Measurements from ENCODE around the gene EPO. TPM values are rescaled to one million over a fixed set of nuclear protein-coding genes. Genes with fewer than 3 reads are reported as not detected.

The EPO gene
- total and polyA plus RNA-seq, 4 donors = 1.3 to 22.9 (median 3.4) TPM

DNA sequence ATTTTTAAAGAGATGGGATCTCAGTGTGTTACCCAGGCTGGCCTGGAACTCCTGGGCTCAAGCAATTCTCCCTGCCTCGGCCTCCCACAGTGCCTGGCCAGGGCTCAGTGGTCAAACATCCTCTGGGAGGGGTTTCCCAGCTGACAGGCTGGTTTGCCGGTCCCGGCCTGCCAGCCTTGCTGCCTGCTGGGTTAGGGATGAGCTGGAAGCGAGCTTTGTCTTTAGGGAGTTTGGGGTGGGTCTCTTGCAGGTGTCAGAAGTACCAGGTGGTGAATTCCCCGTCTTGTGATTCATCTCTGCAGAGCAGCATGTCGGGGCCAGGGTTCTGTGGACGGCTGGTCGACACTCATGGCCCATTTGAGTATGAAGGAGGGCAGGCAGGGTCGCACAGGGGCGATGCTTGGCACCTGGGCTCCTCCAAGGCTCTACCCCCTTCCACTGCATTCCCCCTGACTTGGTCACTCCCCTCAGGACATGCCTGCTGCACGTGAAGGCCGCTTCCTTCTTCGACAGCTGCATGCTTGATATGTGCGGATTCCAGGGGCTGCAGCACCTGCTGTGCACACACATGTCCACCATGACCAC, 43.4 kb downstream of the EPO start:
- Histone ChIP-seq H3K27me3 (ENCODE audit: control insufficient read depth in 4 of 4, insufficient read depth in 4 of 4, low read length in 3 of 4) (no peaks in the 10 kb centered on the region), H3K36me3 (ENCODE audit: control insufficient read depth in 4 of 4, insufficient read depth in 3 of 4, low read depth in 1 of 4, low read length in 3 of 4) (no peaks in the 10 kb centered on the region), H3K4me1 (ENCODE audit: control insufficient read depth in 4 of 4, insufficient read depth in 4 of 4, low read length in 3 of 4) (no peaks in the 10 kb centered on the region), H3K9ac (ENCODE audit: low read depth in 1 of 2, low read length in 2 of 2) (no peak overlapping the region), H3K4me3 (ENCODE audit: low read depth in 1 of 3, low read length in 3 of 3) (no peak overlapping the region), H3K9me3 (ENCODE audit: control insufficient read depth in 4 of 4, low read length in 3 of 4) (no peaks in the 10 kb centered on the region), H3K27ac (ENCODE audit: low read depth in 1 of 2, low read length in 2 of 2) (no peak overlapping the region)
- TF ChIP-seq HNF4G (IDR thresholded peaks at IDR 0.05) (no peak), SP1 (IDR thresholded peaks at IDR 0.05) (no peak), GABPA (IDR thresholded peaks at IDR 0.05 in 1 of 2, conservative IDR thresholded peaks at IDR 0.05 in 1 of 2) (no peak), EGR1 (IDR thresholded peaks at IDR 0.05; ENCODE audit: low read depth in 2 of 2) (no peak)
- WGBS = 85% methylated on average over 14 of the region's 14 CpGs
- DNase-seq (ENCODE audit: low spot score) = no peak

DNA sequence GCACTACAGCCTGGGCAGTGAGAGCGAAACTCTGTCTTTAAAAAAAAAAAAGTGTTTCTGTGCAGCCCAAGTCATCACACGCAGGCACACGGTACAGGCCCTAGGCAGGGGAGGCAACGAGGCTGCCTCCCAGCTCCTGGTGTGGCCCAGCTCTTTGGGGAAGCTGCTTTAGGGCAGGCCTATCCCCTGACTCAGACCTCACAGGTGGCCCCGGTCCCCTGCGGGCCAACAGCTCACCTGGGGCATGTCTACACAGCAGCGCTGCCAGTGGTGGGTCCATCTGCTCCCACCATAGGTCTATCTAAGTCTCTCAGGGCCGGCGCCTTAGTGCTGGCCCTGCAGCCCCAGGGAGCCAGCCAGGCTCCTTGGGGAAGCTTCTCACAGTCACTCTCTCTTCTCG, 44.6 kb downstream of the EPO start:
- 90% methylated on average over 10 of the region's 10 CpGs for WGBS
- no peak for TF ChIP-seq FOXA1 (IDR thresholded peaks at IDR 0.05)
- no peak for TF ChIP-seq EGR1 (IDR thresholded peaks at IDR 0.05; ENCODE audit: low read depth in 2 of 2)
- TF ChIP-seq, protein P1, sequence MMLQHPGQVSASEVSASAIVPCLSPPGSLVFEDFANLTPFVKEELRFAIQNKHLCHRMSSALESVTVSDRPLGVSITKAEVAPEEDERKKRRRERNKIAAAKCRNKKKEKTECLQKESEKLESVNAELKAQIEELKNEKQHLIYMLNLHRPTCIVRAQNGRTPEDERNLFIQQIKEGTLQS (IDR thresholded peaks at IDR 0.05) = no peak
- TF ChIP-seq HNF4A (conservative IDR thresholded peaks at IDR 0.05) = no peak
- DNase-seq (ENCODE audit: low spot score) = no peak
- Histone ChIP-seq H3K27ac (ENCODE audit: low read depth in 1 of 2, low read length in 2 of 2) (no peak overlapping the region), H3K4me1 (ENCODE audit: control insufficient read depth in 4 of 4, insufficient read depth in 4 of 4, low read length in 3 of 4) (no peaks in the 10 kb centered on the region), H3K9me3 (ENCODE audit: control insufficient read depth in 4 of 4, low read length in 3 of 4) (no peaks in the 10 kb centered on the region), H3K9ac (ENCODE audit: low read depth in 1 of 2, low read length in 2 of 2) (no peak overlapping the region), H3K4me3 (ENCODE audit: low read depth in 1 of 3, low read length in 3 of 3) (no peak overlapping the region), H3K27me3 (ENCODE audit: control insufficient read depth in 4 of 4, insufficient read depth in 4 of 4, low read length in 3 of 4) (no peaks in the 10 kb centered on the region), H3K36me3 (ENCODE audit: control insufficient read depth in 4 of 4, insufficient read depth in 3 of 4, low read depth in 1 of 4, low read length in 3 of 4) (no peaks in the 10 kb centered on the region)

DNA sequence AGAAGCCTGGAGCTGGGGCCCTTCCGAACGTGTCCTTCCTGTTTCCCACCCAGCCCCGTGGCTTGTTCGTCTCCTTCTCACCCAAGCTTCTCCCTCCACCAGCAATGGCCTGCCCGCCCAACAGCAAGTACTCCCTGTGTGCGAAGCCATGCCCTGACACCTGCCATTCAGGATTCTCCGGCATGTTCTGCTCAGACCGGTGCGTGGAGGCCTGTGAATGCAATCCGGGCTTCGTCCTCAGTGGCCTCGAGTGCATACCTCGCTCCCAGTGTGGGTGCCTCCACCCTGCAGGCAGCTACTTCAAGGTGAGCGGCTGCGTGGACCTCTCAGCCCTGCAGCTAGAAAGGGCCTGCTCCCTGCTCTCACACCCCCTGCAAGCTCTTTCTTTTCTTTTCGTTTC, 45.0 kb downstream of the EPO start:
- H3K36me3 ChIP-seq (ENCODE audit: control insufficient read depth in 4 of 4, insufficient read depth in 3 of 4, low read depth in 1 of 4, low read length in 3 of 4) = no peaks in the 10 kb centered on the region
- H3K4me3 ChIP-seq (ENCODE audit: low read depth in 1 of 3, low read length in 3 of 3) = no peak overlapping the region
- no peaks in the 10 kb centered on the region for H3K4me1 ChIP-seq (ENCODE audit: control insufficient read depth in 4 of 4, insufficient read depth in 4 of 4, low read length in 3 of 4)
- H3K27ac ChIP-seq (ENCODE audit: low read depth in 1 of 2, low read length in 2 of 2) = no peak overlapping the region
- no peak for DNase-seq (ENCODE audit: low spot score)
- TF ChIP-seq, protein P2, sequence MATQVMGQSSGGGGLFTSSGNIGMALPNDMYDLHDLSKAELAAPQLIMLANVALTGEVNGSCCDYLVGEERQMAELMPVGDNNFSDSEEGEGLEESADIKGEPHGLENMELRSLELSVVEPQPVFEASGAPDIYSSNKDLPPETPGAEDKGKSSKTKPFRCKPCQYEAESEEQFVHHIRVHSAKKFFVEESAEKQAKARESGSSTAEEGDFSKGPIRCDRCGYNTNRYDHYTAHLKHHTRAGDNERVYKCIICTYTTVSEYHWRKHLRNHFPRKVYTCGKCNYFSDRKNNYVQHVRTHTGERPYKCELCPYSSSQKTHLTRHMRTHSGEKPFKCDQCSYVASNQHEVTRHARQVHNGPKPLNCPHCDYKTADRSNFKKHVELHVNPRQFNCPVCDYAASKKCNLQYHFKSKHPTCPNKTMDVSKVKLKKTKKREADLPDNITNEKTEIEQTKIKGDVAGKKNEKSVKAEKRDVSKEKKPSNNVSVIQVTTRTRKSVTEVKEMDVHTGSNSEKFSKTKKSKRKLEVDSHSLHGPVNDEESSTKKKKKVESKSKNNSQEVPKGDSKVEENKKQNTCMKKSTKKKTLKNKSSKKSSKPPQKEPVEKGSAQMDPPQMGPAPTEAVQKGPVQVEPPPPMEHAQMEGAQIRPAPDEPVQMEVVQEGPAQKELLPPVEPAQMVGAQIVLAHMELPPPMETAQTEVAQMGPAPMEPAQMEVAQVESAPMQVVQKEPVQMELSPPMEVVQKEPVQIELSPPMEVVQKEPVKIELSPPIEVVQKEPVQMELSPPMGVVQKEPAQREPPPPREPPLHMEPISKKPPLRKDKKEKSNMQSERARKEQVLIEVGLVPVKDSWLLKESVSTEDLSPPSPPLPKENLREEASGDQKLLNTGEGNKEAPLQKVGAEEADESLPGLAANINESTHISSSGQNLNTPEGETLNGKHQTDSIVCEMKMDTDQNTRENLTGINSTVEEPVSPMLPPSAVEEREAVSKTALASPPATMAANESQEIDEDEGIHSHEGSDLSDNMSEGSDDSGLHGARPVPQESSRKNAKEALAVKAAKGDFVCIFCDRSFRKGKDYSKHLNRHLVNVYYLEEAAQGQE (IDR thresholded peaks at IDR 0.05) = no peak
- TF ChIP-seq, protein P3, sequence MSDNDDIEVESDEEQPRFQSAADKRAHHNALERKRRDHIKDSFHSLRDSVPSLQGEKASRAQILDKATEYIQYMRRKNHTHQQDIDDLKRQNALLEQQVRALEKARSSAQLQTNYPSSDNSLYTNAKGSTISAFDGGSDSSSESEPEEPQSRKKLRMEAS (IDR thresholded peaks at IDR 0.05) = no peak
- TF ChIP-seq, protein P4, sequence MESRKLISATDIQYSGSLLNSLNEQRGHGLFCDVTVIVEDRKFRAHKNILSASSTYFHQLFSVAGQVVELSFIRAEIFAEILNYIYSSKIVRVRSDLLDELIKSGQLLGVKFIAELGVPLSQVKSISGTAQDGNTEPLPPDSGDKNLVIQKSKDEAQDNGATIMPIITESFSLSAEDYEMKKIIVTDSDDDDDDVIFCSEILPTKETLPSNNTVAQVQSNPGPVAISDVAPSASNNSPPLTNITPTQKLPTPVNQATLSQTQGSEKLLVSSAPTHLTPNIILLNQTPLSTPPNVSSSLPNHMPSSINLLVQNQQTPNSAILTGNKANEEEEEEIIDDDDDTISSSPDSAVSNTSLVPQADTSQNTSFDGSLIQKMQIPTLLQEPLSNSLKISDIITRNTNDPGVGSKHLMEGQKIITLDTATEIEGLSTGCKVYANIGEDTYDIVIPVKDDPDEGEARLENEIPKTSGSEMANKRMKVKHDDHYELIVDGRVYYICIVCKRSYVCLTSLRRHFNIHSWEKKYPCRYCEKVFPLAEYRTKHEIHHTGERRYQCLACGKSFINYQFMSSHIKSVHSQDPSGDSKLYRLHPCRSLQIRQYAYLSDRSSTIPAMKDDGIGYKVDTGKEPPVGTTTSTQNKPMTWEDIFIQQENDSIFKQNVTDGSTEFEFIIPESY (IDR thresholded peaks at IDR 0.05) = no peak
- H3K27me3 ChIP-seq (ENCODE audit: control insufficient read depth in 4 of 4, insufficient read depth in 4 of 4, low read length in 3 of 4) = no peaks in the 10 kb centered on the region
- H3K9me3 ChIP-seq (ENCODE audit: control insufficient read depth in 4 of 4, low read length in 3 of 4) = no peaks in the 10 kb centered on the region
- 88% methylated on average over 16 of the region's 16 CpGs for WGBS
- no peak overlapping the region for H3K9ac ChIP-seq (ENCODE audit: low read depth in 1 of 2, low read length in 2 of 2)
